Left kidney (tissue), 8 donors: ENCODE data around the gene HNRNPUL2. TPM values are rescaled to one million over a fixed set of nuclear protein-coding genes. Genes with fewer than 3 reads are reported as not detected.
"Not testable (repeated sequence)": the region's sequence is repeated elsewhere in the genome, so short reads cannot be mapped to it uniquely, and the experiment has no call there.

ENCODE experiments used
- DNase-seq: peaks from one replicate; pipeline ENCODE4 v3.0.0-alpha.2; 2013
- long read RNA-seq, 8 donors: transcript quantifications; one replicate each; lab custom pipeline, GENCODE V29; 2026
- polyA plus RNA-seq: library from polyadenylated mRNA; unstranded; fragments of 120-200 nt; gene quantifications from one replicate; pipeline ENCODE4 v1.2.1, GENCODE V29; 2013; ENCODE audit not compliant: insufficient read length

HNRNPUL2 gene
- 101 TPM for polyA plus RNA-seq
- long read RNA-seq, donor 1, full-length matches to known transcripts = 9 of 22 reads
- long read RNA-seq, donor 1, partial matches to known transcripts = 13 of 22 reads
- long read RNA-seq, donor 1, other reads (novel, unspliced or antisense) = 0 of 22 reads
- long read RNA-seq, donor 2, full-length matches to known transcripts = 12 of 12 reads
- long read RNA-seq, donor 2, partial matches to known transcripts = 0 of 12 reads
- long read RNA-seq, donor 2, other reads (novel, unspliced or antisense) = 0 of 12 reads
- long read RNA-seq, donor 3, full-length matches to known transcripts = 9 of 9 reads
- long read RNA-seq, donor 3, partial matches to known transcripts = 0 of 9 reads
- long read RNA-seq, donor 3, other reads (novel, unspliced or antisense) = 0 of 9 reads
- long read RNA-seq, donor 4 = 0 reads
- long read RNA-seq, donor 5, full-length matches to known transcripts = 24 of 24 reads
- long read RNA-seq, donor 5, partial matches to known transcripts = 0 of 24 reads
- long read RNA-seq, donor 5, other reads (novel, unspliced or antisense) = 0 of 24 reads
- long read RNA-seq, donor 6, full-length matches to known transcripts = 5 of 10 reads
- long read RNA-seq, donor 6, partial matches to known transcripts = 5 of 10 reads
- long read RNA-seq, donor 6, other reads (novel, unspliced or antisense) = 0 of 10 reads
- long read RNA-seq, donor 7, full-length matches to known transcripts = 12 of 12 reads
- long read RNA-seq, donor 7, partial matches to known transcripts = 0 of 12 reads
- long read RNA-seq, donor 7, other reads (novel, unspliced or antisense) = 0 of 12 reads
- long read RNA-seq, donor 8, full-length matches to known transcripts = 5 of 5 reads
- long read RNA-seq, donor 8, partial matches to known transcripts = 0 of 5 reads
- long read RNA-seq, donor 8, other reads (novel, unspliced or antisense) = 0 of 5 reads

DNA sequence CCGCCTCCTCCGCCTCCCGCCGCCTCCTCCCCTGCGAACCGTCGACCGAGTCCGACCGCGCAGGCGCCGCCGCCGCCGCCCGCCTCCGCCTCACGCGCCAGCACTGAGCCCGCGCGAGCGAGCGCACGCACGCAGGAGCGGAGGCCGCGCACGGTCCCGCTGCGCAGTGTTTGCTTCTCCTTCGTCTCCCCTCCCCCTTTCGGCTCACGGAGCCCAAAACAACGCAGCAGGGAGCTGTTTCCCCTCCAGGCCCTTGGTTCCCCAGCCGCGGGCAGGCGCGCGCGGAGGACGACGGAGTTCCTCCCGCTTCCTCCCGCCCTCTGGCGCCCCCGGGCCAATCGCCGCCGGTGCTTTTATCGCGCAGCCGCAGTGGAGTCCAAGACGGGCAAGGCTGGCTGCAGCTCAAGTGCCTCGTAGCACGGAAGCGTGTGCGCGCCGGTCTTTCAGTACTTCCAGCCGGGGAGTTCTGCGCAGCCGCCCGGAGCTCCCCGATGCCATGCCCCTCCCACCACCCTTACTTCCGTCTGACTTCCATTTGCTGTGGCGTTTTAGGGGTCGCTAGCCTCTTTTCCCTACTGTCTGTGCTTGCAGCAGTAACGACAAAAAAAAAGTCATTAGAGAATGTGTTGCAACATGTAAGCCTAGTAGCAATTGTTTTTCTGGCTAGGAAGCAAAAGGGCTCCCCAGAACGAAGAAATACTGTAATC, at the start of gene HNRNPUL2:
Gene HNRNPUL2, minus strand, starts transcription at position 293 of the 707 bp plus-strand sequence. CDS start 301 bp downstream, outside the sequence.
- DNase-seq = peak; percentile 99

DNA sequence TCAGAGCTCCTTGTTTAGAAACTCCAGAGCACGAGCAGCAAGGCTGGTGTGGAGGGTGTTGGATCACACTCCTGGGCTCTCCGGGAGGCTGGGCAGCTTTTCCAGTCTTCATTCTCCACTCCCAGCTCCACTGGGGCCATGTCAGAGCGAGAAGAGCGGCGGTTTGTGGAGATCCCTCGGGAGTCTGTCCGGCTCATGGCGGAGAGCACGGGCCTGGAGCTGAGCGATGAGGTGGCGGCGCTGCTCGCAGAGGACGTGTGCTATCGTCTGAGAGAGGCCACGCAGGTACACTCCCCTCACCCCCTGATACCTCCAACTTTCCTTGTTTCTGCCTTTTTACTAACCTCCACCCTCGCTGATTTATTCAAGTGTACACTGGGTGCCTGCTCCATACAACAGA, 48.4 kb upstream of the HNRNPUL2 start:
- no peak for DNase-seq

DNA sequence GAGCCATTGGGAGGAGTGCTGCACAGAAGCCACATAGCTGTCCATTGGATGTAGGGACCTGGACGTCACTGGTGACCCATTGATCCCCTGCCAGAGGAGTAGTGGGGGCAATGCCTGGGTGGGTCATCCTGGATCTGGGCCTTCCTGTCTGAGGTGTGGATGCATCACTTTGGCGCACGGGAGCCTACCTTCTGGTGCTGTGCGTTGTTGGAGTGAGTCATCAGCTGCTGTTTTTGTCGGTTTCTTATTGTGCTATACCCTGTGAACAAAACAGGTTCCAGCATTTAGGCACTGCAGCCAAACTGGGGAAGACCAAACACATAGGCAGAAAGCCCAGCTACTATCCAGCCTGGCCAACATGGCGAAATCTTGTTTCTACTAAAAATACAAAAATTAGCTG, 47.1 kb upstream of the HNRNPUL2 start:
- DNase-seq = no peak

GRCh38 chr11:62771144-62772021, 44.1 kb upstream of the HNRNPUL2 start, which contains the start of gene TAF6L:
TAF6L (plus strand) TSS chr11:62771396; CDS start chr11:62775784, 4,388 bp downstream.
- DNase-seq = peak; percentile 98

GRCh38 chr11:62770778-62771143, 43.5 kb upstream of the HNRNPUL2 start:
- no peak for DNase-seq

DNA sequence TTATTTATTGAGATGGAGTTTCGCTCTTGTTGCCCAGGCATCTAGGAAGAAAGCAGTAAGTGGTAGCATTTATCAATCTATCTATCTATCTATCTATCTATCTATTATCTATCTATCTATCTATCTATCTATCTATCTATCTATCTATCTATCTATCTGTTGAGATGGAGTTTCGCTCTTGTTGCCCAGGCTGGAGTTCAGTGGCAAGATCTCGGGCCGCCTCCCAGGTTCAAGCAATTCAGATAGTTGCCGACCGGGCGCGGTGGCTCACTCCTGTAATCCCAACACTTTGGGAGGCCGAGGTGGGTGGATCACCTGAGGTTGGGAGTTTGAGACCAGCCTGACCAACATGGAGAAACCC, 33.6 kb upstream of the HNRNPUL2 start:
- DNase-seq = not testable (repeated sequence)

- no peak for DNase-seq
Measured at GRCh38 chr11:62757846-62758788, 30.9 kb upstream of the HNRNPUL2 start.

DNA sequence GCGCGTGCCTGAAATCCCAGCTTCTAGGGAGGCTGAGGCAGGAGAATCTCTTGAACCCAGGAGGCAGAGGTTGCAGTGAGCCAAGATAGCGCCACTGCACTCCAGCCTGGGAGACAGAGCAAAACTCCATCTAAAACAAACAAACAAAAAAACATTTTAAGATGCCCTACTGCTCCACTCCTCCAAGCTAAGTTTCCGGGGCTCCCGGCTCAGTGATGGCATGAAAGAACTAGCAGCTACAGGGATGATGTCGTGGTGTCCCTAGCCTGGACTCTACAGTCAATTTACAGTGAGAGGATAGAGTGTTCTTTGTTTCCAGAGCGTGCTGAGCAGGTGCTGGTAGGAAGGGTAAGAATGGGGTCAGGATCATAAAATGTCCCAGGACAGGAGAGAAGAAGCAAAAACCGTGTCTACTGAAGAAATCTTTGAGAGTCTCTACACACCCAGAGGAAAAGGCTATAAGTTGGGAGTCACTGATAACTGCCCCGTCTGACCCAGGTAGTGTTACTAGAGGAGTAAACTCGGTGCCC, 27.9 kb upstream of the HNRNPUL2 start:
- DNase-seq = no peak

DNA sequence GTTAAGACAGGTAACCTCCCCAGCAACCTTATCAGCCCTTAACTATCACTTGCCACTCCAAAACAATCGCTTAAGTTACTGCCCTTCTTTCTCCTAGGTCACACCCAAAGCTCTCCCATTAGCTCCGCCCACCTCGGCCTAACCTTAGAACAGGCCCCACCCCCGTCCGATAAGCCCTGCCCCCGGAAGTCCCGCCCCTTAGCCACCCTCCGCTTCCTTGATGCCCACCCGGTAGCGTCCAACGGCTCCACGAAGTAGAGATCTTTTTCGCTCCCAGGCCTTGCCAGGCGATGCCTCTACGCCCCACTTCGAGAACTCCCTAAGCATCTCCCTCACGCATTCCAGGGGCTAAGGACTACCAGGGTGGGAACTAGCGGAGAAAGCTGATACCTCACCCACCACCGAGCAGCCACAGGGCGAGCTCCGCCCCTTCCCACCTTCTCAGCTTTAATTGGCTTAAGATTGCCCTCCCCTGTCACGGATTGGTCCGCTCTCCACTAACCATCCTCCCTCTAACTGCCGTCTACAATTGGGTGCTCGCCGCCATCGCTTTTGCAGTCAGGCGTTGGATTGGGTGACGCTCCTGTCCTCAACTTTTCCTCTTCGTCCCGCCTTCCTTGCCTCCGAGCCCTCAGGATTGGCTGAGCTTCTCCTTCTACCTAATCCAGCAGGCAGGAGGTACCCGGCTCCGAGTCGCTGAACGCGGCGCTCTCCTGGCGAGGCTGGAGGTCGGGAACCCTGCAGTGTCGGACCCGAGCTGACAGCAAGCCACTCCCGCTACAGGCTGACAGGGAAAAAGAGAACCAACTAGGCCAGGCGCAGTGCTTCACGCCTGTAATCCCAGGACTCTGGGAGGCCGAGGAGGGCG, 26.7 kb upstream of the HNRNPUL2 start, which contains the start of gene ZBTB3:
Gene ZBTB3, minus strand, starts transcription at position 425 of the 868 bp plus-strand sequence. CDS start 496 bp downstream, outside the sequence.
- DNase-seq = peak; percentile 98

DNA sequence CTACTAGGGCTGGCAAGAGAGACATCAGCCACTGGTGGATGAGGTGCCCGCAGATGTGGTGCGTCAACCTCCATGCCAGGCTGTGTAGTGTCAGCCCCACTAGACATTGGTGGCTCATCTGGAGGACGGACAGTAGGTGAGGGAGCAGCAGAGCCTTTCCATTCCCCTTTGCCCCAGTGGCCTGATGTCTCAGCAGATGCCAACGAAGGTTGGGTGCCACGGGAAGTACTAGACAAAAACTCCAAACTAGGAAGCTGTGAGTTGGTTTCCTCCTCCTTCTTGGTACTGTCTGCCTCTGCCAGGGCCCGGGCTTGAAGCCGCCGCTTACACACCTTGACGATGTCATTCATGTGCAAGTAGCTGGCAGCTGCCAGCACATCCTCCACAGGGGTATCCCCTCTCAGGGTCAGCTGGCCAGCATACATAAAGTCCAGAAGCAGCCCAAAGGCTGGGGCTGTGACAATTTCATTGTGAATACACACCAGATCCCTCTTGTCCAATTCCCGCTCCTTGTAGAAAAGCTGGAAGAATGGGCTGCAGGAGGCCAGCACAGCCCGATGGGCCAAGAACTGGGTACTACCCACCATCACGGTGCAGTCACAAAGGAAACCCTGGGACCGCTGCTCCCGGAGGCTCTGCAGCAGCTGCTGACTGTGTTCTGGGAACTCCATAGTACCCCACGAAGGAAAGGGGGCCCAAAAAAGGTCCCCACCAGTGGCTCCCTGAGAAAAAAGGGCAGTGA, 25.9 kb upstream of the HNRNPUL2 start:
- DNase-seq = no peak

GRCh38 chr11:62752177-62752785, 25.0 kb upstream of the HNRNPUL2 start:
- no peak for DNase-seq

GRCh38 chr11:62749931-62750330, 22.7 kb upstream of the HNRNPUL2 start:
- DNase-seq = not testable (repeated sequence)

GRCh38 chr11:62747475-62748160, 20.4 kb upstream of the HNRNPUL2 start:
- DNase-seq = no peak

DNA sequence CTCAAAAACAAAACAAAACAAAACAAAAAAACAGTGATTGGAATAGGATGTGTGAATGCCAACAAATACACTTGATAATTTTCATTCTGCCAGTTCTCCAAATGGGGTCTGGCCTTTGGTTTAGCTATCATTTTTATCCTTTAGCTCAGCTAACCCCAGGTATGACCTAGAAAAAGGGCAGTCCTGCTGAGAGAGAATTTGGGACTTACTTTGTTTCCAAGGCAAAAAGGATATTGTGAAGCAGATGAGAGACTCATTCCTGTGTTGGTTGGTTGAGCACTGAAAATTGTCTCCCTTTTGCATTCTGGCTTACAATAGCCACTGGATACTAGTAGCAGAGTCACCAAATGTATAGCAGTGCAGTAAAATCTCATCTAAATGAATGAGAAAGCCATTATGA, 9.9 kb upstream of the HNRNPUL2 start:
- DNase-seq = no peak

GRCh38 chr11:62732830-62733229, 5.6 kb upstream of the HNRNPUL2 start:
- no peak for DNase-seq

- not testable (repeated sequence) for DNase-seq
Measured at GRCh38 chr11:62730076-62730475, 2.8 kb upstream of the HNRNPUL2 start.
